AG04450 (cell line): ENCODE measurements around the gene RPH3AL. TPM values are rescaled to one million over a fixed set of nuclear protein-coding genes. Genes with fewer than 3 reads are reported as not detected.

Experiments used
- CTCF ChIA-PET: fragments of 300-600, 350-600 bp; formaldehyde crosslinking; extraction: SDS; loops from one replicate; lab custom pipeline; 2022; ENCODE audit warnings: antibody characterized with exemption, inconsistent platforms; lab: Charles Lee
- POLR2A ChIA-PET: fragments of 350-600 bp; formaldehyde crosslinking; extraction: SDS; loops from one replicate; lab custom pipeline; 2021; ENCODE audit warnings: antibody characterized with exemption, inconsistent platforms; lab: Yijun Ruan, JAX
- DNase-seq: peaks from one replicate; pipeline ENCODE4 v3.0.0-alpha.2; 2011; ENCODE audit warnings: low read depth, low spot score
- H3K27ac ChIP-seq: one replicate; pipeline ENCODE4 v1.5.1; 2012; ENCODE audit warnings: low read depth, low read length, control low read depth
- H3K27me3 ChIP-seq: one replicate; pipeline ENCODE4 v1.6.0; 2012; ENCODE audit warnings: low read length; ENCODE audit not compliant: control insufficient read depth, insufficient read depth
- H3K4me3 ChIP-seq: 2 replicates; pipeline ENCODE4 v1.5.1; 2011; ENCODE audit warnings: mild to moderate bottlenecking, low read depth, low read length, control low read depth
- H3K9me3 ChIP-seq: 2 replicates; pipeline ENCODE4 v1.5.1; 2012; ENCODE audit warnings: low read length; ENCODE audit not compliant: control insufficient read depth, insufficient read depth
- CTCF ChIP-seq: IDR thresholded peaks from 2 replicates; pipeline ENCODE4 v1.5.1; 2011; ENCODE audit warnings: low read depth, low read length, control low read depth, inconsistent platforms
- polyA plus RNA-seq: library from polyadenylated mRNA; depleted of rRNA; stranded (reverse); fragments of >200 nt; gene quantifications from 2 replicates; pipeline ENCODE4 v1.2.3, GENCODE V29; 2011

The RPH3AL gene
- polyA plus RNA-seq, 1 experiment = 1.3 TPM

- CTCF ChIA-PET = no interaction called here
- no peak for DNase-seq
- POLR2A ChIA-PET = no interaction called here
Observed at GRCh38 chr17:214881-215331, 137.7 kb downstream of the RPH3AL start.

GRCh38 chr17:213286-214105 is 139.1 kb downstream of the RPH3AL start:
- no peak for DNase-seq
- Histone ChIP-seq H3K27ac (no peak overlapping the region), H3K9me3 (peaks cover under 1% of the 10 kb centered on the region; the same call in 1 of the 2 replicates), H3K4me3 (no peak overlapping the region), H3K27me3 (peaks cover 5% of the 10 kb centered on the region)
- POLR2A ChIA-PET = no interaction called here
- no peak for TF ChIP-seq CTCF
- CTCF ChIA-PET = no interaction called here

More at GRCh38 chr17:214881-215331, 137.7 kb downstream of the RPH3AL start:
- Histone ChIP-seq H3K9me3 (no peaks in the 10 kb centered on the region; the same call in 1 of the 2 replicates), H3K27ac (no peak overlapping the region), H3K27me3 (no peaks in the 10 kb centered on the region), H3K4me3 (no peak overlapping the region)
- TF ChIP-seq CTCF = no peak

- Histone ChIP-seq H3K27ac (no peak overlapping the region), H3K9me3 (peaks cover 16% of the 10 kb centered on the region; the same call in 1 of the 2 replicates), H3K27me3 (peaks cover 7% of the 10 kb centered on the region), H3K4me3 (no peak overlapping the region)
- no peak for TF ChIP-seq CTCF
- ChIA-PET POLR2A (no interaction called here), CTCF (no interaction called here)
- DNase-seq = no peak
Observed at GRCh38 chr17:210402-210801, 142.2 kb downstream of the RPH3AL start.

- POLR2A ChIA-PET = no interaction called here
- Histone ChIP-seq H3K27ac (no peak overlapping the region), H3K4me3 (no peak overlapping the region), H3K27me3 (peaks cover 7% of the 10 kb centered on the region), H3K9me3 (peaks cover 18% of the 10 kb centered on the region; the same call in 1 of the 2 replicates)
- TF ChIP-seq CTCF = no peak
- CTCF ChIA-PET = no interaction called here
- DNase-seq = no peak
Observed at GRCh38 chr17:208429-208828, 144.2 kb downstream of the RPH3AL start.

GRCh38 chr17:207775-208174 is 144.8 kb downstream of the RPH3AL start:
- Histone ChIP-seq H3K27me3 (peaks cover 7% of the 10 kb centered on the region), H3K27ac (no peak overlapping the region), H3K4me3 (no peak overlapping the region), H3K9me3 (peaks cover 18% of the 10 kb centered on the region; the same call in 1 of the 2 replicates)
- POLR2A ChIA-PET = no interaction called here
- no peak for DNase-seq
- CTCF ChIA-PET = no interaction called here
- no peak for TF ChIP-seq CTCF
